ENCODE results near the gene PHOSPHO1. TPM values are rescaled to one million over a fixed set of nuclear protein-coding genes. Genes with fewer than 3 reads are reported as not detected.
A peak's percentile ranks its signal among the peaks of the same experiment; 100 is the strongest.

Gene PHOSPHO1
- total RNA-seq, 8 experiments from 2014 or later = 0.13 to 67.9 (median 0.57) TPM; not detected in 1

- Histone ChIP-seq H3K4me3 (peak overlapping the region in 3 of 5 donors; percentile 35 to 44 (median 42)), H3K27ac (no peak overlapping the region), H3K4me1 (replicated peaks in 1 of 2) (peaks cover 0 to 3% of the 10 kb centered on the region in 2 donors)
- in situ Hi-C loops (cut with MboI; ENCODE audit: low pct_unique_long_range_greater_than_20kb in 2 of 9, low sequenced_read_pairs in 9 of 9, unreplicated experiment in 9 of 9) = no loop called here
- peak in 1 of 8 experiments; percentile 3 for ATAC-seq (replicated peaks in 6 of 8)
- 16 to 50% (median 20%) methylated on average over 2 to 3 of the region's 10 CpGs; no CpG with 5 or more reads in 5 of the 10 experiments for WGBS, 10 experiments
Observed at GRCh38 chr17:49259663-49260010, 29.1 kb upstream of the PHOSPHO1 start.

DNA sequence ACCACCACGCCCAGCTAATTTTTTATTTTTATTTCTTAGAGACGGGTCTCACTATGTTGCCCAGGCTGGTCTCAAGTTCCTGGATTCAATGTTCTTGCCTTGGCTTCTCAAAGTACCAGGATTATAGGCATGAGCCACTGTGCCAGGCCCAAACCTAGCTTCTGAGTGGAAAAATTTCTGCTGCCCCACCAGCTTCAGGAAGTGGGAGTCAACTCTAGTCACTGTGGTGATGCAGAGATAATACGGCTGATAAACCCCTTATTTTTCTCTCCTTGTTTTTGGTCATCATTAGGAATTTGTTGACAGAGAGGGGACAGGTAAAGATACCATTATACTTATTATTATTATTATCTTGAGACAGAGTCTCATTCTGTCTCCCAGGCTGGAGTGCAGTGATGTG lies 27.8 kb upstream of the PHOSPHO1 start:
- Histone ChIP-seq H3K4me3 (no peak overlapping the region), H3K4me1 (replicated peaks in 1 of 2) (peaks cover 0 to 3% of the 10 kb centered on the region in 2 donors), H3K27ac (no peak overlapping the region)
- WGBS, 10 experiments = 48 to 100% (median 87%) methylated on average over 1 to 2 of the region's 3 CpGs; no CpG with 5 or more reads in 2 of the 10 experiments
- ATAC-seq (replicated peaks in 6 of 8) = no peak
- in situ Hi-C loops (cut with MboI; ENCODE audit: low pct_unique_long_range_greater_than_20kb in 2 of 9, low sequenced_read_pairs in 9 of 9, unreplicated experiment in 9 of 9) = no loop called here

- in situ Hi-C loops (cut with MboI; ENCODE audit: low pct_unique_long_range_greater_than_20kb in 2 of 9, low sequenced_read_pairs in 9 of 9, unreplicated experiment in 9 of 9) = no loop called here
- Histone ChIP-seq H3K4me3 (no peak overlapping the region), H3K27ac (no peak overlapping the region), H3K4me1 (replicated peaks in 1 of 2) (peaks cover 0 to 3% of the 10 kb centered on the region in 2 donors)
- WGBS, 10 experiments = 50 to 83% (median 76%) methylated on average over 2 to 4 of the region's 5 CpGs; no CpG with 5 or more reads in 6 of the 10 experiments
- no peak for ATAC-seq (replicated peaks in 6 of 8)
Observed at GRCh38 chr17:49255125-49255524, 24.5 kb upstream of the PHOSPHO1 start.

- ATAC-seq (replicated peaks in 6 of 8) = no peak
- Histone ChIP-seq H3K27ac (no peak overlapping the region), H3K4me3 (no peak overlapping the region), H3K4me1 (replicated peaks in 1 of 2) (no peaks in the 10 kb centered on the region)
- in situ Hi-C loops (cut with MboI; ENCODE audit: low pct_unique_long_range_greater_than_20kb in 2 of 9, low sequenced_read_pairs in 9 of 9, unreplicated experiment in 9 of 9) = no loop called here
- WGBS, 10 experiments = 0 to 60% (median 50%) methylated on average over 1 to 4 of the region's 4 CpGs; no CpG with 5 or more reads in 3 of the 10 experiments
Observed at GRCh38 chr17:49254066-49254465, 23.5 kb upstream of the PHOSPHO1 start.

DNA sequence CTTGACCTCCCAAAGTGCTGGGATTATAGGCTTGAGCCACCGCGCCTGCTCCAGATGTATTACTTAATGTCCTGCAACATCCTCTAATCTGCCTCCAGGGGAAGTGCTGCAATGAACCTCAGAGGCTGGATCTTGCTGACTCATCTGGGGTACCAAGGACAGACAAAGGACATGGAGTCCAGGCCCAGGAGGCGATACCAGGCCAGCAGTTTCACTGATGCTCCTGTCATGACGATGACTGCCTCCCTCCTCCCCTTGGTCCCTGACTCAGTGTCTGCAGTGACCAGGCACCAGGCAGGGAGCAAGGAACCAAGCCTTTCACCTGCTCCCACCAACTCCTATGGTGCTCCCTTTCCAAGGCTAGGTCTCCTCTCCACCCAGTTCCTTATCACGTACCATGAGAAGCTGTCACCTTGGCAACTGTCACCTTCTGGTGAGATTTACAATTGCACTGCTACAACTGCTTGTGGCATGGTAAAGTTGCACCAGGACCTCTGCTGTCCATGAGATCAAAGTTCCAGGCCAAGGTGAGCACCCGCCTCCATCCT lies 21.6 kb upstream of the PHOSPHO1 start:
- WGBS, 10 experiments = 40 to 100% (median 79%) methylated on average over 1 to 2 of the region's 6 CpGs; no CpG with 5 or more reads in 5 of the 10 experiments
- peak in 1 of 8 experiments; percentile 29 for ATAC-seq (replicated peaks in 6 of 8)
- no peak overlapping the region for H3K4me3 ChIP-seq
- no peaks in the 10 kb centered on the region for H3K4me1 ChIP-seq (replicated peaks in 1 of 2)
- no peak overlapping the region for H3K27ac ChIP-seq
- in situ Hi-C loops (cut with MboI; ENCODE audit: low pct_unique_long_range_greater_than_20kb in 2 of 9, low sequenced_read_pairs in 9 of 9, unreplicated experiment in 9 of 9) = no loop called here

GRCh38 chr17:49249890-49250522 lies 19.4 kb upstream of the PHOSPHO1 start:
- Histone ChIP-seq H3K27ac (no peak overlapping the region), H3K4me1 (replicated peaks in 1 of 2) (no peaks in the 10 kb centered on the region), H3K4me3 (no peak overlapping the region)
- 0 to 100% (median 84%) methylated on average over 1 to 7 of the region's 12 CpGs; no CpG with 5 or more reads in 4 of the 10 experiments for WGBS, 10 experiments
- no peak for ATAC-seq (replicated peaks in 6 of 8)
- in situ Hi-C loops (cut with MboI; ENCODE audit: low pct_unique_long_range_greater_than_20kb in 2 of 9, low sequenced_read_pairs in 9 of 9, unreplicated experiment in 9 of 9) = no loop called here

DNA sequence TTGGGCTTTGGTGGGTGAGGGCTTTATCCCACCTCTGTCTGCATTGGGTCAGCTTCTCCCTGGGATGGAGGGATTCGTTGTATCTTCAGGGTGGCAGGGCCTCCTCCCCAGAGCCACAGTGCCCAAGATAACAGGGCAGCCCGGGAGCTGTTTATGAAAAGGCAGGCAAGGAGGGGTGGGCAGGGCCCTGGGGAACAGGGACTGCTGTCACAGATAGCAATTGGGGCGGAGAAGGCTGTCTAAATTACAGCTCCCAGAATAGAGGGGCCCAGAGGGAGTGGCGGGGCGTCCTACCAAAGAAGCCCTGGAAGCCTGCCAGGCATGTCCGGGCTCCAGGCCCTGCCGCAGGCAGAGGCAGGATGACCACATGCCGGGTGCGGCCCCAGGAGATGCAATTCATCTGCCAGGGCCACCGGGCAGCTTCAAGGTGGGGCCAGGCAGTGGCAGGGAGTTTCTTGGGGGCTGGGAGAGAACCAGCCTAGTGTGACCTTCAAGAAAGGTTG lies 18.8 kb upstream of the PHOSPHO1 start:
- Histone ChIP-seq H3K27ac (no peak overlapping the region), H3K4me3 (no peak overlapping the region), H3K4me1 (replicated peaks in 1 of 2) (no peaks in the 10 kb centered on the region)
- ATAC-seq (replicated peaks in 6 of 8) = peak; percentile 25 to 80 (median 62)
- in situ Hi-C loops (cut with MboI; ENCODE audit: low pct_unique_long_range_greater_than_20kb in 2 of 9, low sequenced_read_pairs in 9 of 9, unreplicated experiment in 9 of 9) = no loop called here
- 0 to 20% (median 13%) methylated on average over 1 to 4 of the region's 10 CpGs; no CpG with 5 or more reads in 7 of the 10 experiments for WGBS, 10 experiments

DNA sequence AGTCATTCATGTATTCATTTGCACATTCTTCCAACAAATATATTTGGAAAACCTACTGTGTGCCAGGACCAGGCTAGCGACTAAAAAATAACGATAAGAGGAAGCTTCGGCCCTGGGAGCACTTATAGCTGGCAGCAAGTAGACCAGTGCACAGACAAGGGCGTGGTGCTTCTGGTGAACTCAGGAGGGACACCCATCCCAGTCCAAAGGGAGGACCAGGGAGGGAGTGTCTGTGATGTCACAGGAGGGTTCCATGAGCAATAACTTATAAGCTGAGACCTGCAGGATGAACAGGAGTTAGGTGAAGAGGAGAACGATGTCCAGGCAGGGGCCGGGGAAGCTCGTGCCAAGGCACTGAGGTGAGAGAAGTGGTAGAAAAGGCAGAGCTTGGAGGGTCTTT lies 17.4 kb upstream of the PHOSPHO1 start:
- in situ Hi-C loops (cut with MboI; ENCODE audit: low pct_unique_long_range_greater_than_20kb in 2 of 9, low sequenced_read_pairs in 9 of 9, unreplicated experiment in 9 of 9) = no loop called here
- no peak overlapping the region for H3K4me3 ChIP-seq
- no peak overlapping the region for H3K27ac ChIP-seq
- ATAC-seq (replicated peaks in 6 of 8) = no peak
- WGBS, 10 experiments = 60 to 100% (median 88%) methylated on average over 1 to 6 of the region's 7 CpGs; no CpG with 5 or more reads in 2 of the 10 experiments
- no peaks in the 10 kb centered on the region for H3K4me1 ChIP-seq (replicated peaks in 1 of 2)

GRCh38 chr17:49244839-49245238 lies 14.3 kb upstream of the PHOSPHO1 start:
- H3K4me3 ChIP-seq = no peak overlapping the region
- H3K27ac ChIP-seq = no peak overlapping the region
- ATAC-seq (replicated peaks in 6 of 8) = no peak
- no peaks in the 10 kb centered on the region for H3K4me1 ChIP-seq (replicated peaks in 1 of 2)
- 73 to 100% (median 96%) methylated on average over 1 to 4 of the region's 4 CpGs; no CpG with 5 or more reads in 2 of the 10 experiments for WGBS, 10 experiments
- in situ Hi-C loops (cut with MboI; ENCODE audit: low pct_unique_long_range_greater_than_20kb in 2 of 9, low sequenced_read_pairs in 9 of 9, unreplicated experiment in 9 of 9) = no loop called here

DNA sequence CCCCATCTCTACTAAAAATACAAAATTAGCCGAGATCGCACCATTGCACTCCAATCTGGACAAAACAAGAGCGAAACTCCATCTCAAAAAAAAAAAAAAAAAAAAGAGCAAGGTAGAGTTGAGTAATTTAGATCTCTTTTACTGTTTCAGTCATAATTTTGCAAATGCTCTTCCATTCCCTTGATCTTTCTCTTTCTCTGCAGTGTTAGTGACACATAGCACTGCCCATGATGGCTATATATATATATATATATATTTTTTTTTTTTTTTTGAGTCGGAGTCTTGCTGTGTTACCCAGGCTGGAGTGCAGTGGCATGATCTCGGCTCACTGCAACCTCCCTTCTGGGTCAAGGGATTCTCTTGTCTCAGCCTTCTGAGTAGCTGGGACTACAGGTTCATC lies 12.2 kb upstream of the PHOSPHO1 start:
- H3K4me1 ChIP-seq (replicated peaks in 1 of 2) = no peaks in the 10 kb centered on the region
- 83 to 100% (median 93%) methylated on average over 1 to 5 of the region's 5 CpGs; no CpG with 5 or more reads in 3 of the 10 experiments for WGBS, 10 experiments
- in situ Hi-C loops (cut with MboI; ENCODE audit: low pct_unique_long_range_greater_than_20kb in 2 of 9, low sequenced_read_pairs in 9 of 9, unreplicated experiment in 9 of 9) = no loop called here
- no peak overlapping the region for H3K27ac ChIP-seq
- H3K4me3 ChIP-seq = no peak overlapping the region
- no peak for ATAC-seq (replicated peaks in 6 of 8)

DNA sequence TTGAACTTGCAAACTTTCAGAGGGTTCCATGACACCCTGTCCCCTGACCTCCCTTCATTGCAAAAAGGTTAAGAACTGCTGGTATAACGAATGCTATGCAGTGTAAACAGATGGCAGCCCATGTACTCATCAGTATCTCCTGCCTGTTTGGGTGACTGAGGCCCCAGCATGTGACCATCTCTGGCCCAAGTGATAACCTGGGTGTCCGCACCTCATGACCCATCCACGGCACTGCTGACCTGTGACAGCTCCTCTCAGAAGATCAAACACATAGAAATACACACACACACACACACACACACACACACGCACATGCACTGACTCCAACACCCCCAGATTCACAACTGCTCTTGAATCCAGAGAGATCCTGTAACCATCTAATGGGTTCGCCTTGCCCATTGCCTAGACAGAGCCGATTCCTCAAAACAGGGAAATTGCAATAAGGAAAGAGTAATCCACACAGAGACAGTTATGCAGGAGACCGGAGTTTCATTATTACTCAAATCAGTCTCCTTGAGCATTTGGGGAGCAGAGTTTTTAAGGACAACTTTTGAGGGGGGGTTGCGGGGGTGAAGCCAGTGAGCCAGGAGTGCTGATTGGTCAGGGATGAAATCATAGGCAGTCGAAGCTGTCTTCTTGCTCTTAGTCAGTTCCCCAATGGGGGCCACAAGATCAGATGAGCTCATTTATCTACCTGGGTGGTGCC lies 11.3 kb upstream of the PHOSPHO1 start:
- WGBS, 10 experiments = 30 to 83% (median 69%) methylated on average over 1 to 6 of the region's 9 CpGs; no CpG with 5 or more reads in 3 of the 10 experiments
- ATAC-seq (replicated peaks in 6 of 8) = peak in 2 of 8 experiments; percentile 13 to 52
- in situ Hi-C loops (cut with MboI; ENCODE audit: low pct_unique_long_range_greater_than_20kb in 2 of 9, low sequenced_read_pairs in 9 of 9, unreplicated experiment in 9 of 9) = no loop called here
- Histone ChIP-seq H3K4me1 (replicated peaks in 1 of 2) (no peaks in the 10 kb centered on the region), H3K4me3 (no peak overlapping the region), H3K27ac (no peak overlapping the region)

- Histone ChIP-seq H3K4me3 (no peak overlapping the region), H3K4me1 (replicated peaks in 1 of 2) (no peaks in the 10 kb centered on the region), H3K27ac (no peak overlapping the region)
- in situ Hi-C loops (cut with MboI; ENCODE audit: low pct_unique_long_range_greater_than_20kb in 2 of 9, low sequenced_read_pairs in 9 of 9, unreplicated experiment in 9 of 9) = no loop called here
- no peak for ATAC-seq (replicated peaks in 6 of 8)
- WGBS, 10 experiments = 69 to 94% (median 88%) methylated on average over 1 to 8 of the region's 8 CpGs; no CpG with 5 or more reads in 1 of the 10 experiments
Observed at GRCh38 chr17:49241040-49241439, 10.5 kb upstream of the PHOSPHO1 start.

DNA sequence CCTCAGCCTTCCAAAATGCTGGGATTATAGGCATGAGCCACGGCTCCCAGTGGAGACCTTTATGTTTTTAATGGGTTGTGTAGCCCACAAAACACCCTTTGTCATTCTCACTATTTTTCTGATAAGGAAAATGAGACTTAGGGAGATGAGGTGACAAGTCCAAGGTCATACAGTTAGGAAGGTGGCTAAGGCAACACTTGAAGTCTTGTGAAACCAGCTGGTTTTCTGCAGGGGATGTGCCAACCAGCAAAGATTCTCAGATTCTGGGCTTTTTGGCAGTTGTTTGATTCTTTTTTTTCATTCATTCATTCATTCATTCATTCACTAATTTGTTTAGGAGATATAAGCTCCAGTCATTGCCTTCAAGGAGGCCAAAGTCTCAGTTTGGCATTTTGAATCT lies 10.0 kb upstream of the PHOSPHO1 start:
- Histone ChIP-seq H3K4me3 (no peak overlapping the region), H3K4me1 (replicated peaks in 1 of 2) (no peaks in the 10 kb centered on the region), H3K27ac (no peak overlapping the region)
- 40% methylated on average over 1 of the region's 1 CpG; no CpG with 5 or more reads in 9 of the 10 experiments for WGBS, 10 experiments
- ATAC-seq (replicated peaks in 6 of 8) = no peak
- in situ Hi-C loops (cut with MboI; ENCODE audit: low pct_unique_long_range_greater_than_20kb in 2 of 9, low sequenced_read_pairs in 9 of 9, unreplicated experiment in 9 of 9) = no loop called here
